Activated T-cell treated with anti-CD3 and anti-CD28 coated beads, Interleukin-2, amount 50 U/mL, for 4 hours (primary cell): ENCODE data around the gene KLHL30. TPM values are rescaled to one million over a fixed set of nuclear protein-coding genes. Genes with fewer than 3 reads are reported as not detected.
A peak's percentile ranks its signal among the peaks of the same experiment; 100 is the strongest.

Source experiments
- ATAC-seq, 2 donors: fragments of 200-7000 bp; cut with Tn5 transposase; one replicate each; pipeline ENCODE4 v1.10.0; 2021
- DNase-seq: peaks from one replicate; pipeline ENCODE4 v3.0.0-alpha.2; 2020
- H3K27me3 Mint-ChIP-seq: one replicate; pipeline ENCODE4 v1.8.0; 2021; ENCODE audit warnings: low read depth, mixed read lengths
- H3K36me3 Mint-ChIP-seq: one replicate; pipeline ENCODE4 v1.8.0; 2022; ENCODE audit warnings: mixed read lengths; ENCODE audit not compliant: insufficient read depth
- H3K4me1 Mint-ChIP-seq: one replicate; pipeline ENCODE4 v1.8.0; 2021; ENCODE audit warnings: low read depth, mixed read lengths
- H3K4me3 Mint-ChIP-seq: one replicate; pipeline ENCODE4 v1.8.0; 2021; ENCODE audit warnings: mild to moderate bottlenecking, moderate library complexity, mixed read lengths
- H3K9me3 Mint-ChIP-seq: one replicate; pipeline ENCODE4 v1.8.0; 2021; ENCODE audit warnings: mixed read lengths
- total RNA-seq, 3 donors: library from RNA; stranded (reverse); gene quantifications; one replicate each; pipeline ENCODE4 v1.2.1, GENCODE V29; 2021

Gene KLHL30
- total RNA-seq, 3 donors from 2014 or later: not detected

GRCh38 chr2:238121511-238122286, 16.8 kb upstream of the KLHL30 start:
- DNase-seq: no peak
- H3K9me3 Mint-ChIP-seq: no peaks in the 10 kb centered on the region
- no peaks in the 10 kb centered on the region for H3K4me1 Mint-ChIP-seq
- H3K36me3 Mint-ChIP-seq: no peaks in the 10 kb centered on the region
- no peak for ATAC-seq
- peaks cover 2% of the 10 kb centered on the region for H3K27me3 Mint-ChIP-seq
- no peak overlapping the region for H3K4me3 Mint-ChIP-seq

GRCh38 chr2:238122287-238123217, 15.9 kb upstream of the KLHL30 start:
- peaks cover 2% of the 10 kb centered on the region for H3K27me3 Mint-ChIP-seq
- no peaks in the 10 kb centered on the region for H3K36me3 Mint-ChIP-seq
- ATAC-seq: no peak
- no peaks in the 10 kb centered on the region for H3K9me3 Mint-ChIP-seq
- no peak overlapping the region for H3K4me3 Mint-ChIP-seq
- H3K4me1 Mint-ChIP-seq: no peaks in the 10 kb centered on the region
- no peak for DNase-seq

- Mint-ChIP-seq H3K4me3 (no peak overlapping the region), H3K27me3 (peaks cover 2% of the 10 kb centered on the region), H3K36me3 (no peaks in the 10 kb centered on the region), H3K9me3 (no peaks in the 10 kb centered on the region), H3K4me1 (no peaks in the 10 kb centered on the region)
- DNase-seq: no peak
- no peak for ATAC-seq
Measured at GRCh38 chr2:238123218-238123971, 15.1 kb upstream of the KLHL30 start.

- Mint-ChIP-seq H3K4me3 (no peak overlapping the region), H3K36me3 (no peaks in the 10 kb centered on the region), H3K4me1 (no peaks in the 10 kb centered on the region), H3K27me3 (peaks cover 1% of the 10 kb centered on the region), H3K9me3 (no peaks in the 10 kb centered on the region)
- DNase-seq (no peak), ATAC-seq (no peak)
Measured at GRCh38 chr2:238123991-238124470, 14.4 kb upstream of the KLHL30 start.

GRCh38 chr2:238124488-238125126, 13.9 kb upstream of the KLHL30 start:
- no peak for ATAC-seq
- H3K4me3 Mint-ChIP-seq: no peak overlapping the region
- no peaks in the 10 kb centered on the region for H3K9me3 Mint-ChIP-seq

GRCh38 chr2:238125127-238125885, 13.2 kb upstream of the KLHL30 start:
- no peaks in the 10 kb centered on the region for H3K36me3 Mint-ChIP-seq
- H3K4me1 Mint-ChIP-seq: no peaks in the 10 kb centered on the region
- H3K27me3 Mint-ChIP-seq: no peaks in the 10 kb centered on the region
- DNase-seq: no peak
- no peaks in the 10 kb centered on the region for H3K9me3 Mint-ChIP-seq
- no peak for ATAC-seq
- no peak overlapping the region for H3K4me3 Mint-ChIP-seq

More at GRCh38 chr2:238124488-238125126, 13.9 kb upstream of the KLHL30 start:
- no peaks in the 10 kb centered on the region for H3K36me3 Mint-ChIP-seq
- H3K4me1 Mint-ChIP-seq: no peaks in the 10 kb centered on the region
- no peaks in the 10 kb centered on the region for H3K27me3 Mint-ChIP-seq
- DNase-seq: no peak

GRCh38 chr2:238126338-238126737, 12.1 kb upstream of the KLHL30 start:
- H3K9me3 Mint-ChIP-seq: no peaks in the 10 kb centered on the region
- ATAC-seq (no peak), DNase-seq (no peak)
- no peaks in the 10 kb centered on the region for H3K36me3 Mint-ChIP-seq
- H3K27me3 Mint-ChIP-seq: no peaks in the 10 kb centered on the region
- H3K4me1 Mint-ChIP-seq: no peaks in the 10 kb centered on the region
- H3K4me3 Mint-ChIP-seq: no peak overlapping the region

- Mint-ChIP-seq H3K36me3 (no peaks in the 10 kb centered on the region), H3K27me3 (no peaks in the 10 kb centered on the region), H3K9me3 (no peaks in the 10 kb centered on the region), H3K4me3 (no peak overlapping the region), H3K4me1 (no peaks in the 10 kb centered on the region)
- DNase-seq (no peak), ATAC-seq (no peak)
Measured at GRCh38 chr2:238126775-238127164, 11.7 kb upstream of the KLHL30 start.

GRCh38 chr2:238127165-238128060, 11.1 kb upstream of the KLHL30 start:
- H3K36me3 Mint-ChIP-seq: no peaks in the 10 kb centered on the region
- H3K9me3 Mint-ChIP-seq: no peaks in the 10 kb centered on the region
- H3K4me1 Mint-ChIP-seq: no peaks in the 10 kb centered on the region
- ATAC-seq (peak; percentile 61 to 65), DNase-seq (no peak)
- H3K27me3 Mint-ChIP-seq: no peaks in the 10 kb centered on the region
- no peak overlapping the region for H3K4me3 Mint-ChIP-seq

GRCh38 chr2:238128061-238128440, 10.4 kb upstream of the KLHL30 start:
- H3K36me3 Mint-ChIP-seq: no peaks in the 10 kb centered on the region
- H3K4me1 Mint-ChIP-seq: no peaks in the 10 kb centered on the region
- H3K9me3 Mint-ChIP-seq: no peaks in the 10 kb centered on the region
- H3K27me3 Mint-ChIP-seq: no peaks in the 10 kb centered on the region
- DNase-seq (no peak), ATAC-seq (no peak)
- no peak overlapping the region for H3K4me3 Mint-ChIP-seq

- no peak for ATAC-seq
- H3K36me3 Mint-ChIP-seq: no peaks in the 10 kb centered on the region
- H3K27me3 Mint-ChIP-seq: no peaks in the 10 kb centered on the region
- H3K4me3 Mint-ChIP-seq: no peak overlapping the region
- H3K4me1 Mint-ChIP-seq: no peaks in the 10 kb centered on the region
- no peaks in the 10 kb centered on the region for H3K9me3 Mint-ChIP-seq
- DNase-seq: no peak
Measured at GRCh38 chr2:238128534-238129001, 9.9 kb upstream of the KLHL30 start.

GRCh38 chr2:238129166-238130010, 9.1 kb upstream of the KLHL30 start:
- no peak overlapping the region for H3K4me3 Mint-ChIP-seq
- H3K36me3 Mint-ChIP-seq: no peaks in the 10 kb centered on the region
- H3K27me3 Mint-ChIP-seq: no peaks in the 10 kb centered on the region
- no peaks in the 10 kb centered on the region for H3K9me3 Mint-ChIP-seq
- no peaks in the 10 kb centered on the region for H3K4me1 Mint-ChIP-seq
- ATAC-seq (no peak), DNase-seq (no peak)
